Sigmoid colon (tissue), 7 donors: Measurements from ENCODE around the gene RASSF8. TPM values are rescaled to one million over a fixed set of nuclear protein-coding genes. Genes with fewer than 3 reads are reported as not detected.
A peak's percentile ranks its signal among the peaks of the same experiment; 100 is the strongest.

ENCODE experiments used
- DNase-seq: peaks from one replicate; pipeline ENCODE4 v3.0.0-alpha.2; 2019
- H3K27ac ChIP-seq, 4 donors: fragments of 200-600 bp; sonication (generic); one replicate each; pipeline ENCODE4 v1.5.1; 2016 to 2019; ENCODE audit warnings: mild to moderate bottlenecking in 1 of 4
- H3K27me3 ChIP-seq, 3 donors: fragments of 200-600 bp; sonication (generic); one replicate each; pipeline ENCODE4 v1.5.1; 2019; ENCODE audit warnings: mild to moderate bottlenecking in 1 of 3
- H3K36me3 ChIP-seq, 4 donors: fragments of 200-600 bp; sonication (generic); one replicate each; pipeline ENCODE4 v1.5.1; 2016 to 2019
- H3K4me1 ChIP-seq, 4 donors: fragments of 200-600 bp; sonication (generic); one replicate each; pipeline ENCODE4 v1.5.1; 2017 to 2019
- H3K4me3 ChIP-seq, 4 donors: fragments of 200-600 bp; sonication (generic); one replicate each; pipeline ENCODE4 v1.5.1; 2017 to 2019; ENCODE audit warnings: mild to moderate bottlenecking in 2 of 4, moderate library complexity in 1 of 4
- H3K9me3 ChIP-seq, 4 donors: fragments of 200-600 bp in 3 of 4; sonication (generic) in 3 of 4; one replicate each; pipeline versions ENCODE4 v1.5.1 to v1.6.1; 2013 to 2019
- CTCF ChIP-seq, 4 experiments: fragments of 450-650 bp in 3 of 4; fragments of 200-600 bp in 1 of 4; IDR thresholded peaks; one replicate each; pipeline ENCODE4 v1.5.1; 2016 to 2019; ENCODE audit warnings: antibody characterized with exemption in 4 of 4, mild to moderate bottlenecking in 3 of 4, moderate library complexity in 2 of 4
- EP300 ChIP-seq, 4 donors: sonication (generic); formaldehyde crosslinking; IDR thresholded peaks; one replicate each; pipeline ENCODE4 v1.6.1; 2017; ENCODE audit warnings: antibody characterized with exemption in 4 of 4
- POLR2A ChIP-seq, 2 donors: fragments of 450-650 bp; IDR thresholded peaks; one replicate each; pipeline ENCODE4 v1.6.1; 2016; ENCODE audit warnings: antibody characterized with exemption in 2 of 2, mild to moderate bottlenecking in 2 of 2, moderate library complexity in 2 of 2
- POLR2AphosphoS5 ChIP-seq, 4 donors: sonication (generic); formaldehyde crosslinking; IDR thresholded peaks; one replicate each; pipeline ENCODE4 v1.6.1; 2017; ENCODE audit warnings: antibody characterized with exemption in 4 of 4
- WGBS, 2 donors: extraction: QIAGEN DNeasy Blood & Tissue Kit; methylation state at CpG; one replicate each; pipeline ENCODE4 v1.1.7; 2013; 5-methylcytosine and 5-hydroxymethylcytosine counted together
- intact Hi-C: fragments of 100-400 bp; cut with DNase I; formaldehyde crosslinking; loops from one replicate; pipeline ENCODE4 v1.15.1; 2023
- polyA plus RNA-seq, 3 donors: library from polyadenylated mRNA; stranded (reverse); fragments of 200-250 nt; gene quantifications; one replicate each; pipeline ENCODE4 v1.2.3, GENCODE V29; 2013
- total RNA-seq, 4 donors: library from RNA; depleted of rRNA; stranded (reverse); fragments of >200 nt; gene quantifications; one replicate each; pipeline ENCODE4 v1.1.0, GENCODE V29; 2016
- donor health status: healthy with polysubstance abuse.
- donor health status: Bipolar disorder and iron deficiency.
- donor health status: healthy.

The RASSF8 gene
- total and polyA plus RNA-seq, 7 donors, result 0.92 to 109 (median 74.0) TPM

GRCh38 chr12:25943940-25944339, 14.5 kb upstream of the RASSF8 start:
- no peak for DNase-seq
- Histone ChIP-seq H3K4me1 (no peaks in the 10 kb centered on the region), H3K9me3 (no peaks in the 10 kb centered on the region), H3K27me3 (no peaks in the 10 kb centered on the region), H3K36me3 (no peaks in the 10 kb centered on the region), H3K4me3 (no peak overlapping the region), H3K27ac (no peak overlapping the region)
- no peak for TF ChIP-seq POLR2A (IDR thresholded peaks at IDR 0.05)
- TF ChIP-seq POLR2AphosphoS5 (IDR thresholded peaks at IDR 0.05), result no peak
- intact Hi-C loops, result no loop called here

- H3K4me3 ChIP-seq, result no peak overlapping the region
- 84 to 89% methylated on average over 4 of the region's 4 CpGs for WGBS, 2 donors
- TF ChIP-seq POLR2A (IDR thresholded peaks at IDR 0.05) (no peak), EP300 (IDR thresholded peaks at IDR 0.05) (no peak), POLR2AphosphoS5 (IDR thresholded peaks at IDR 0.05) (no peak), CTCF (IDR thresholded peaks at IDR 0.05) (no peak)
- H3K27ac ChIP-seq, result no peak overlapping the region
- DNase-seq, result no peak
- peaks cover 0 to 4% (median 2%) of the 10 kb centered on the region in 4 donors for H3K36me3 ChIP-seq
- H3K4me1 ChIP-seq, result no peaks in the 10 kb centered on the region
- intact Hi-C loops, result no loop called here
- no peaks in the 10 kb centered on the region for H3K27me3 ChIP-seq
- H3K9me3 ChIP-seq, result no peaks in the 10 kb centered on the region
Measured at GRCh38 chr12:25949343-25949742, 9.1 kb upstream of the RASSF8 start.

GRCh38 chr12:25950329-25951115, 8.0 kb upstream of the RASSF8 start:
- no peak for TF ChIP-seq EP300 (IDR thresholded peaks at IDR 0.05)
- no peak for TF ChIP-seq POLR2A (IDR thresholded peaks at IDR 0.05)
- no peak for TF ChIP-seq POLR2AphosphoS5 (IDR thresholded peaks at IDR 0.05)
- TF ChIP-seq CTCF (IDR thresholded peaks at IDR 0.05), result no peak

GRCh38 chr12:25957793-25958427, 572 bp upstream of the RASSF8 start:
- TF ChIP-seq POLR2AphosphoS5 (IDR thresholded peaks at IDR 0.05), result no peak
- TF ChIP-seq CTCF (IDR thresholded peaks at IDR 0.05), result no peak
- no peak for TF ChIP-seq EP300 (IDR thresholded peaks at IDR 0.05)
- no peak for TF ChIP-seq POLR2A (IDR thresholded peaks at IDR 0.05)
- H3K36me3 ChIP-seq, result peaks cover 0 to 4% (median 2%) of the 10 kb centered on the region in 4 donors
- no peaks in the 10 kb centered on the region for H3K9me3 ChIP-seq
- H3K27me3 ChIP-seq, result no peaks in the 10 kb centered on the region
- intact Hi-C loops, result loop anchor here (1.0 to 5.0 kb wide), 4 partner anchors 59 to 761 kb away; partner anchors contain the start of genes DNAI7 and ETFRF1
- no peak for DNase-seq
- WGBS, 2 donors, result 2 to 3% methylated on average over 38 of the region's 38 CpGs
- H3K27ac ChIP-seq, result peak overlapping the region; percentile 93 to 96 (median 94)
- H3K4me1 ChIP-seq, result peaks cover 0 to 36% (median 33%) of the 10 kb centered on the region in 4 donors
- peak overlapping the region; percentile 55 to 93 (median 88) for H3K4me3 ChIP-seq

More at GRCh38 chr12:25950329-25951115, 8.0 kb upstream of the RASSF8 start:
- no peak for DNase-seq
- intact Hi-C loops, result no loop called here
- Histone ChIP-seq H3K4me3 (no peak overlapping the region), H3K36me3 (peaks cover 0 to 4% (median 2%) of the 10 kb centered on the region in 4 donors), H3K27me3 (no peaks in the 10 kb centered on the region), H3K27ac (no peak overlapping the region), H3K9me3 (no peaks in the 10 kb centered on the region), H3K4me1 (no peaks in the 10 kb centered on the region)
- 90 to 95% methylated on average over 5 to 6 of the region's 6 CpGs for WGBS, 2 donors
